ENCODE results near the gene OSBPL10.

Gene OSBPL10

DNA sequence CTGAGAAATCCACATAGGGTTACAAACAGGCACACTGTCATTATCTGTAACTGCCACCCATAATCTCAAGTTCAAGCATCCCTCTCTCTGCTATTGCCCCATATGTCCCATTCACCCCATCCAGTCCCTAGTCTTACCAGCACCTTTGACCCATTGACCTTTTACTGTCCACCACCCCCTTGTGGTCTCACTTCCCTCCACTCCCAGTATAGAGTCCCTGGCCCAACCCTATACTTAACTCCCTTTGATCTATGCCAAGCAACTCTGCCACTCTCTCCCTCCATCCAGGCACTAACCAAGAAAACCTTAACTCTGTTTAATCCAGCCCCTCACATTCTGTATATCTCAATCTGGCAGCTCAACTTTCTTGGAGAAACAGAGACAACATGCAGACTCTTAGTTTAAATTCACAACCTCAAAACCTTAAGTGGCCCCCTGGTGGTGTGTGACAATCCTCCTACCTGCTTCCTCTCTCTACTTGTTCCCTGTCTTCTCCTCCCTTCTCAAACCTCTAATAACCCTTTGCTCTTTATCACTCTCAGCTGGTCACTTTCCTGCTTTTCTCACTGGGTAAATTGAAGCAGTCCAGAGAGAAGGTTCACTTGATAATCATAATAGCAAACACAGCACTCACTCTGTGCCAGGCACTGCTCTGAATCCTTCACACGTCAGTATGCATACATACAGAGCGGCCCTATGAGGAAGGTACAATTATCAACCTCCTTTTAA is 285.6 kb downstream of the OSBPL10 start:
- H3K9me3 ChIP-seq (ENCODE audit: insufficient read depth, low read depth, low read length), result no peaks in the 10 kb centered on the region
- no CpG with 5 or more reads among the region's 2 CpGs for WGBS (ENCODE audit: extremely low coverage, insufficient coverage, insufficient read length)
- DNase-seq, result peak; percentile 7 to 23
- H4K8ac ChIP-seq (ENCODE audit: low read depth, low read length), result no peak overlapping the region
- H3K36me3 ChIP-seq (ENCODE audit: control insufficient read depth in 1 of 2, insufficient read depth in 2 of 2, low read length in 2 of 2), result peaks cover 4 to 7% of the 10 kb centered on the region in 2 experiments
- H3K18ac ChIP-seq (ENCODE audit: low read length), result no peak overlapping the region
- H3K79me1 ChIP-seq (ENCODE audit: low read length), result no peaks in the 10 kb centered on the region
- H2AK5ac ChIP-seq (ENCODE audit: low read length), result no peak overlapping the region
- H3K4me2 ChIP-seq (ENCODE audit: low read length), result no peak overlapping the region
- no peak overlapping the region for H2BK5ac ChIP-seq (ENCODE audit: low read depth, low read length, poor library complexity)
- no peaks in the 10 kb centered on the region for H3K27me3 ChIP-seq (ENCODE audit: insufficient read depth, low read length)
- H3K4me3 ChIP-seq (ENCODE audit: low read depth, low read length), result no peak overlapping the region
- no peak overlapping the region for H4K12ac ChIP-seq (ENCODE audit: low read depth, low read length)
- H3K9ac ChIP-seq (ENCODE audit: low read length), result no peak overlapping the region
- H4K91ac ChIP-seq (ENCODE audit: low read depth, low read length), result no peak overlapping the region
- H3K4ac ChIP-seq (ENCODE audit: low read depth, low read length), result no peak overlapping the region
- H3K27ac ChIP-seq (ENCODE audit: low read depth, low read length), result no peak overlapping the region
- H2BK120ac ChIP-seq (ENCODE audit: insufficient read depth, low read length, poor library complexity), result no peak overlapping the region
- no peak overlapping the region for H2AFZ ChIP-seq (ENCODE audit: insufficient read depth, low read length, poor library complexity)
- H3K4me1 ChIP-seq (ENCODE audit: control insufficient read depth in 1 of 2, insufficient read depth in 2 of 2, low read length in 2 of 2), result no peaks in the 10 kb centered on the region
- H3K14ac ChIP-seq (ENCODE audit: low read length), result no peak overlapping the region
- H2BK12ac ChIP-seq (ENCODE audit: low read length), result no peak overlapping the region
- no peak overlapping the region for H3K23ac ChIP-seq (ENCODE audit: low read length)
- peaks cover 2% of the 10 kb centered on the region for H3K79me2 ChIP-seq (ENCODE audit: control insufficient read depth, insufficient read depth, low read length, poor library complexity)

DNA sequence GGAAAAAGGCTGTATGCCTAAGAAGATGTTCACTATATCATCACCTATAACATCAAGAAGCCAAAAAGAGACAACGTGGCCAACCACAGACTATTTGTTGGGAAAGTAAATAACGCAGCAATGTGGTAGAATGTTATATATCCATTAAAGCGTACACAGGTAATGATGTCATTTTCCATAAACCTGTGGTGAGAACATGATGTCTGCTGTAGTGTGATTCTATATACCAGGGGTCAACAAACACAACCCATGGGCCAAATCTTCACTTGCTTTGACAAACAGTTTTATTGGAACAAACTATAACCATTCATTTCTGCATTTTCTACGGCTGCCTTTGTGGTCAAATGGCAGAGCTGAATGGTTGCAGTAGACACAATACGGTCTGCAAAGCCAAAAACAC is 287.7 kb downstream of the OSBPL10 start:
- Histone ChIP-seq H4K8ac (ENCODE audit: low read depth, low read length) (no peak overlapping the region), H3K36me3 (ENCODE audit: control insufficient read depth in 1 of 2, insufficient read depth in 2 of 2, low read length in 2 of 2) (peaks cover 4 to 5% of the 10 kb centered on the region in 2 experiments), H3K14ac (ENCODE audit: low read length) (no peak overlapping the region), H3K4me3 (ENCODE audit: low read depth, low read length) (no peak overlapping the region), H2BK5ac (ENCODE audit: low read depth, low read length, poor library complexity) (no peak overlapping the region), H3K79me2 (ENCODE audit: control insufficient read depth, insufficient read depth, low read length, poor library complexity) (no peaks in the 10 kb centered on the region), H4K12ac (ENCODE audit: low read depth, low read length) (no peak overlapping the region), H3K4me1 (ENCODE audit: control insufficient read depth in 1 of 2, insufficient read depth in 2 of 2, low read length in 2 of 2) (no peaks in the 10 kb centered on the region), H3K9me3 (ENCODE audit: insufficient read depth, low read depth, low read length) (no peaks in the 10 kb centered on the region), H3K9ac (ENCODE audit: low read length) (no peak overlapping the region), H2AFZ (ENCODE audit: insufficient read depth, low read length, poor library complexity) (no peak overlapping the region), H2AK5ac (ENCODE audit: low read length) (no peak overlapping the region), H3K79me1 (ENCODE audit: low read length) (no peaks in the 10 kb centered on the region), H3K27me3 (ENCODE audit: insufficient read depth, low read length) (no peaks in the 10 kb centered on the region), H3K4me2 (ENCODE audit: low read length) (no peak overlapping the region), H4K91ac (ENCODE audit: low read depth, low read length) (no peak overlapping the region), H2BK12ac (ENCODE audit: low read length) (no peak overlapping the region), H3K23ac (ENCODE audit: low read length) (no peak overlapping the region), H3K4ac (ENCODE audit: low read depth, low read length) (no peak overlapping the region), H3K18ac (ENCODE audit: low read length) (no peak overlapping the region), H3K27ac (ENCODE audit: low read depth, low read length) (no peak overlapping the region), H2BK120ac (ENCODE audit: insufficient read depth, low read length, poor library complexity) (no peak overlapping the region)
- DNase-seq, result no peak
- WGBS (ENCODE audit: extremely low coverage, insufficient coverage, insufficient read length), result no CpG with 5 or more reads among the region's 5 CpGs

DNA sequence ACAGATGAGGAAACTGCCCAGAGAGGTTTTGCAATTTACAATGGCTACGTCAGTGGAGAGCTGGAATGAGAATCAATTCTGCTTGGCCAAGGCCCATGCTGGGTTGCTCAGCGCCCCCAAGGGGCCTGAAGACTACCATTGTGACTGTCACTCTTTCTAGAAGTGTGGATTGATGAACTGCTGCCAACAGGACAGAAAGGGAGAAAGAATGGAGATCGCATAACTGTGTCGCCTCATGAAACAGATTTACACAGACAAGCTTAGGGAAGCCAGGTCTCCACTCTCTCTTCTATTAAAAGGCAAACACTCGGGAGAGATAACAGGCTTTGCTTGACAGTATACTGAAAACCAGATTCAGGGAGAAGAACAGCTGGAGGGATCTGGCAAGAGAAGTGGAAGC is 288.3 kb downstream of the OSBPL10 start:
- Histone ChIP-seq H3K36me3 (ENCODE audit: control insufficient read depth in 1 of 2, insufficient read depth in 2 of 2, low read length in 2 of 2) (peaks cover 4 to 5% of the 10 kb centered on the region in 2 experiments), H4K12ac (ENCODE audit: low read depth, low read length) (no peak overlapping the region), H3K18ac (ENCODE audit: low read length) (no peak overlapping the region), H2BK120ac (ENCODE audit: insufficient read depth, low read length, poor library complexity) (no peak overlapping the region), H3K4me2 (ENCODE audit: low read length) (no peak overlapping the region), H2BK12ac (ENCODE audit: low read length) (no peak overlapping the region), H4K8ac (ENCODE audit: low read depth, low read length) (no peak overlapping the region), H3K14ac (ENCODE audit: low read length) (no peak overlapping the region), H3K79me1 (ENCODE audit: low read length) (no peaks in the 10 kb centered on the region), H3K9me3 (ENCODE audit: insufficient read depth, low read depth, low read length) (no peaks in the 10 kb centered on the region), H3K27me3 (ENCODE audit: insufficient read depth, low read length) (no peaks in the 10 kb centered on the region), H3K9ac (ENCODE audit: low read length) (no peak overlapping the region), H3K27ac (ENCODE audit: low read depth, low read length) (no peak overlapping the region), H4K91ac (ENCODE audit: low read depth, low read length) (no peak overlapping the region), H2AK5ac (ENCODE audit: low read length) (no peak overlapping the region), H3K4me1 (ENCODE audit: control insufficient read depth in 1 of 2, insufficient read depth in 2 of 2, low read length in 2 of 2) (no peaks in the 10 kb centered on the region), H3K4ac (ENCODE audit: low read depth, low read length) (no peak overlapping the region), H3K79me2 (ENCODE audit: control insufficient read depth, insufficient read depth, low read length, poor library complexity) (no peaks in the 10 kb centered on the region), H2BK5ac (ENCODE audit: low read depth, low read length, poor library complexity) (no peak overlapping the region), H3K23ac (ENCODE audit: low read length) (no peak overlapping the region), H2AFZ (ENCODE audit: insufficient read depth, low read length, poor library complexity) (no peak overlapping the region), H3K4me3 (ENCODE audit: low read depth, low read length) (no peak overlapping the region)
- no CpG with 5 or more reads among the region's 5 CpGs for WGBS (ENCODE audit: extremely low coverage, insufficient coverage, insufficient read length)
- DNase-seq, result peak in 1 of 2 donors; percentile 34

GRCh38 chr3:31690771-31691170 is 290.3 kb downstream of the OSBPL10 start:
- no peak overlapping the region for H2BK120ac ChIP-seq (ENCODE audit: insufficient read depth, low read length, poor library complexity)
- no CpG with 5 or more reads among the region's 3 CpGs for WGBS (ENCODE audit: extremely low coverage, insufficient coverage, insufficient read length)
- H4K91ac ChIP-seq (ENCODE audit: low read depth, low read length), result no peak overlapping the region
- H3K18ac ChIP-seq (ENCODE audit: low read length), result no peak overlapping the region
- no peaks in the 10 kb centered on the region for H3K79me1 ChIP-seq (ENCODE audit: low read length)
- H3K9me3 ChIP-seq (ENCODE audit: insufficient read depth, low read depth, low read length), result no peaks in the 10 kb centered on the region
- H3K4me3 ChIP-seq (ENCODE audit: low read depth, low read length), result peak overlapping the region; percentile 37
- H2AK5ac ChIP-seq (ENCODE audit: low read length), result no peak overlapping the region
- H2AFZ ChIP-seq (ENCODE audit: insufficient read depth, low read length, poor library complexity), result no peak overlapping the region
- no peak overlapping the region for H2BK5ac ChIP-seq (ENCODE audit: low read depth, low read length, poor library complexity)
- H3K27ac ChIP-seq (ENCODE audit: low read depth, low read length), result no peak overlapping the region
- peaks cover 4 to 5% of the 10 kb centered on the region in 2 experiments for H3K36me3 ChIP-seq (ENCODE audit: control insufficient read depth in 1 of 2, insufficient read depth in 2 of 2, low read length in 2 of 2)
- no peak for DNase-seq
- H3K14ac ChIP-seq (ENCODE audit: low read length), result no peak overlapping the region
- no peak overlapping the region for H4K8ac ChIP-seq (ENCODE audit: low read depth, low read length)
- H3K23ac ChIP-seq (ENCODE audit: low read length), result no peak overlapping the region
- no peak overlapping the region for H4K12ac ChIP-seq (ENCODE audit: low read depth, low read length)
- H3K79me2 ChIP-seq (ENCODE audit: control insufficient read depth, insufficient read depth, low read length, poor library complexity), result no peaks in the 10 kb centered on the region
- H2BK12ac ChIP-seq (ENCODE audit: low read length), result no peak overlapping the region
- no peaks in the 10 kb centered on the region for H3K27me3 ChIP-seq (ENCODE audit: insufficient read depth, low read length)
- H3K4ac ChIP-seq (ENCODE audit: low read depth, low read length), result no peak overlapping the region
- H3K4me1 ChIP-seq (ENCODE audit: control insufficient read depth in 1 of 2, insufficient read depth in 2 of 2, low read length in 2 of 2), result no peaks in the 10 kb centered on the region
- H3K4me2 ChIP-seq (ENCODE audit: low read length), result no peak overlapping the region
- no peak overlapping the region for H3K9ac ChIP-seq (ENCODE audit: low read length)
